Endothelial cell of umbilical vein (primary cell): ENCODE data around the gene UBE2E2.

Experiments used
- CTCF ChIP-seq, 2 donors: IDR thresholded peaks; 1 replicate in 1 of 2; 2 replicates in 1 of 2; pipeline ENCODE4 v1.5.1; 2011; ENCODE audit warnings: low read length in 2 of 2, mild to moderate bottlenecking in 2 of 2, moderate library complexity in 2 of 2, control low read depth in 1 of 2, inconsistent platforms in 1 of 2, low read depth in 1 of 2; ENCODE audit not compliant: insufficient read depth in 1 of 2; ENCODE audit errors: extremely low read depth in 1 of 2
- POLR2AphosphoS5 ChIP-seq: IDR thresholded peaks from 2 replicates; pipeline ENCODE4 v1.6.1; 2012; ENCODE audit warnings: low read depth, mild to moderate bottlenecking, control low read depth, low read length, moderate library complexity; ENCODE audit not compliant: insufficient read depth

- TF ChIP-seq CTCF (IDR thresholded peaks at IDR 0.05; ENCODE audit: extremely low read depth in 1 of 2, insufficient read depth in 1 of 2, low read depth in 1 of 2, low read length in 2 of 2) = no peak
- no peak for TF ChIP-seq POLR2AphosphoS5
These were observed 28.6 kb upstream of the UBE2E2 start for GRCh38 chr3:23174426-23175039.
